GM23338 (cell line): ENCODE results near the gene RAD51B. TPM values are rescaled to one million over a fixed set of nuclear protein-coding genes. Genes with fewer than 3 reads are reported as not detected.
"Not testable (repeated sequence)": the region's sequence is repeated elsewhere in the genome, so short reads cannot be mapped to it uniquely, and the experiment has no call there.

Experiments used
- ATAC-seq: fragments of 200-7000 bp; cut with Tn5 transposase; 3 replicates; pipeline ENCODE4 v1.9.1; 2020
- DNase-seq: peaks from one replicate; pipeline ENCODE4 v3.0.0-alpha.2; 2015; ENCODE audit warnings: low spot score
- H2AFZ ChIP-seq: fragments of 200-600 bp; sonication (generic); 2 replicates; pipeline ENCODE4 v1.8.0; 2016; ENCODE audit warnings: antibody characterized with exemption, mild to moderate bottlenecking, moderate library complexity
- H3F3A ChIP-seq: fragments of 200-600 bp; sonication (generic); replicated peaks from 2 replicates; pipeline ENCODE4 v1.8.0; 2017; ENCODE audit warnings: antibody characterized with exemption, mixed run types, low read depth
- H3K27ac ChIP-seq: fragments of 200-600 bp; sonication (generic); 2 replicates; pipeline ENCODE4 v1.6.1; 2016; ENCODE audit warnings: low read depth
- H3K27me3 ChIP-seq: fragments of 200-600 bp; sonication (generic); 2 replicates; pipeline ENCODE4 v1.8.0; 2016; ENCODE audit warnings: mild to moderate bottlenecking, mixed run types, moderate library complexity; ENCODE audit not compliant: insufficient read depth
- H3K36me3 ChIP-seq: fragments of 200-600 bp; sonication (generic); 2 replicates; pipeline ENCODE4 v1.8.0; 2016; ENCODE audit warnings: mild to moderate bottlenecking; ENCODE audit not compliant: insufficient read depth
- H3K4me1 ChIP-seq: fragments of 200-600 bp; sonication (generic); 2 replicates; pipeline ENCODE4 v1.8.0; 2016; ENCODE audit warnings: mild to moderate bottlenecking, moderate library complexity; ENCODE audit not compliant: insufficient read depth
- H3K4me2 ChIP-seq: fragments of 200-600 bp; sonication (generic); 2 replicates; pipeline ENCODE4 v1.7.1; 2017; ENCODE audit warnings: mixed run types
- H3K4me3 ChIP-seq: fragments of 200-600 bp; sonication (generic); 2 replicates; pipeline ENCODE4 v1.6.1; 2016; ENCODE audit warnings: mixed run types
- H3K79me2 ChIP-seq: fragments of 200-600 bp; sonication (generic); replicated peaks from 2 replicates; pipeline ENCODE4 v1.8.0; 2017; ENCODE audit warnings: mild to moderate bottlenecking; ENCODE audit not compliant: insufficient read depth
- H3K9me2 ChIP-seq: fragments of 200-600 bp; sonication (generic); 2 replicates; pipeline ENCODE4 v1.8.0; 2017; ENCODE audit not compliant: insufficient read depth
- H4K20me1 ChIP-seq: fragments of 200-600 bp; sonication (generic); replicated peaks from 2 replicates; pipeline ENCODE4 v1.8.0; 2017; ENCODE audit warnings: mild to moderate bottlenecking; ENCODE audit not compliant: insufficient read depth
- H3K27ac Mint-ChIP-seq: 2 replicates; pipeline ENCODE4 v1.8.0; 2020; ENCODE audit warnings: inconsistent platforms, mild to moderate bottlenecking, moderate library complexity, mixed read lengths
- H3K27me3 Mint-ChIP-seq: 3 replicates; pipeline ENCODE4 v1.8.0; 2022; ENCODE audit warnings: low read depth, mild to moderate bottlenecking, moderate library complexity, mixed read lengths, inconsistent platforms; ENCODE audit not compliant: insufficient read depth, poor library complexity
- H3K36me3 Mint-ChIP-seq: 3 replicates; pipeline ENCODE4 v1.8.0; 2021; ENCODE audit warnings: low read depth, mild to moderate bottlenecking, inconsistent platforms, moderate library complexity, mixed read lengths
- H3K4me1 Mint-ChIP-seq: 3 replicates; pipeline ENCODE4 v1.8.0; 2020; ENCODE audit warnings: mild to moderate bottlenecking, inconsistent platforms, mixed read lengths
- H3K4me3 Mint-ChIP-seq: 3 replicates; pipeline ENCODE4 v1.8.0; 2021; ENCODE audit warnings: moderate library complexity, mild to moderate bottlenecking, inconsistent platforms, mixed read lengths
- H3K9me3 Mint-ChIP-seq: 3 replicates; pipeline ENCODE4 v1.8.0; 2020; ENCODE audit warnings: moderate library complexity, mild to moderate bottlenecking, inconsistent platforms, mixed read lengths
- CTCF ChIP-seq, 2 experiments: fragments of 200-600 bp in 1 of 2; sonication (generic) in 1 of 2; conservative IDR thresholded peaks; 2 replicates each; pipeline versions ENCODE4 v1.5.1 to v1.6.1; 2016 to 2017; ENCODE audit warnings: antibody characterized with exemption in 2 of 2, low read depth in 2 of 2, mild to moderate bottlenecking in 2 of 2, moderate library complexity in 1 of 2
- ETS1 ChIP-seq: IDR thresholded peaks from 2 replicates; pipeline ENCODE4 v1.6.1; 2016; ENCODE audit warnings: antibody characterized with exemption
- JUNB ChIP-seq: IDR thresholded peaks from one replicate; pipeline ENCODE4 v1.6.1; 2016; ENCODE audit warnings: antibody characterized with exemption; ENCODE audit not compliant: unreplicated experiment
- polyA plus RNA-seq: library from polyadenylated mRNA; unstranded; fragments of >200 nt; fragmentation: Nextera tagmentation; extraction: Ambion mirVana; gene quantifications from 2 replicates; pipeline ENCODE4 v1.2.1, GENCODE V29; 2016
- total RNA-seq: library from RNA; depleted of rRNA; stranded (reverse); fragments of >200 nt; shearing (Covaris generic); gene quantifications from 2 replicates; pipeline ENCODE4 v1.2.3, GENCODE V29; 2014

The RAD51B gene
- total and polyA plus RNA-seq, 2 experiments from 2014 or later = 15.7 to 29.1 TPM

GRCh38 chr14:68698773-68699172, 879.2 kb downstream of the RAD51B start:
- H3K9me2 ChIP-seq, ATAC-seq, H4K20me1 ChIP-seq, H3K4me1 Mint-ChIP-seq, H3K4me3 ChIP-seq, H3K36me3 ChIP-seq, H3F3A ChIP-seq, H3K4me3 Mint-ChIP-seq, H3K27me3 Mint-ChIP-seq, H3K4me2 ChIP-seq, H3K36me3 Mint-ChIP-seq, H2AFZ ChIP-seq, H3K27ac ChIP-seq, H3K4me1 ChIP-seq, DNase-seq, H3K79me2 ChIP-seq, H3K27ac Mint-ChIP-seq, H3K27me3 ChIP-seq: not testable (repeated sequence)
- peaks cover 19% of the 10 kb centered on the region for H3K9me3 Mint-ChIP-seq

DNA sequence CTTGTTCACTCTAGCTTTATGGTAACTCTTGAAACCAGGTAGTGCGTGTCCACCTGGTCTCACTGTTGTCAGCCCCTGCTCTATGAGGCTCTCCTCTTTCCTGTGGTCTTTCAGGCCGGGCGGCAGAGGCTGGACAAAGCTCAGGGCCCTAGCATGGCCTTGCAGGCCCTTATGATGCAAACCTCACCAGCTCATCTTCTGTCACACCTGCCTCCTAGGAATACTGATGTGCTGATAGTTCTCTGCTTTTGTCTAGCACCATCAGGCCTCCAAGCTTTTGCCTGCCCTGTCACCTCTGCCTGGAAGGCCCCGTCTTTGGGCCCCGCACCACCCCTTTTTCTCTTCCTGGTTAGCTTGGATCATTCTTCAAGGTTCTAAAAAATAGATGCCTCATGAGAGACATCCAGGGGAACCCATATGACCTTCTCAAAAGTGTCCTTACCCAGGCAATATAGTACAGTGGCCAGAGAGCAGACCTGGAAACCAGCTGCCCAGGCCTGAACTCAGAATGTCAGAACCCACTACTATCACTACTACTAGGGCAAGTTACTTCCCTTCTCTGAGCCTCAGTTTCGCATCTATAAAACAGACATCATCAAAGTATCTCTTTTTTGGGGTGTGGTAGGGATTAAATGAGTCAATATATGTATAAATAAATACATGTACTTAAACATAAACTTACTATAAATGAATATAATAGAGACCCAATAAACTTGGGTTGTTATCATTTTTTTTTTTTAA, 881.6 kb downstream of the RAD51B start:
- Histone ChIP-seq H3K36me3 (no peaks in the 10 kb centered on the region), H3K9me2 (0 out of 2 replicates have a peak, but pooled peaks cover 4% of the 10 kb centered on the region), H3K4me2 (no peak overlapping the region), H3F3A (no peaks in the 10 kb centered on the region), H3K4me3 (no peak overlapping the region), H3K27ac (no peak overlapping the region), H2AFZ (no peak overlapping the region), H3K4me1 (no peaks in the 10 kb centered on the region), H3K79me2 (no peaks in the 10 kb centered on the region), H3K27me3 (no peaks in the 10 kb centered on the region), H4K20me1 (no peaks in the 10 kb centered on the region)
- H3K27me3 Mint-ChIP-seq = peaks cover 2% of the 10 kb centered on the region
- H3K4me1 Mint-ChIP-seq = no peaks in the 10 kb centered on the region; the same call in 2 of the 3 replicates
- ATAC-seq (no peak), DNase-seq (no peak)
- H3K9me3 Mint-ChIP-seq = peaks cover 19% of the 10 kb centered on the region
- peaks cover 4% of the 10 kb centered on the region; the same call in 1 of the 3 replicates for H3K36me3 Mint-ChIP-seq
- H3K27ac Mint-ChIP-seq = no peak overlapping the region
- TF ChIP-seq CTCF (conservative IDR thresholded peaks at IDR 0.05; ENCODE audit: low read depth in 2 of 2) (no peak), JUNB (no peak)
- H3K4me3 Mint-ChIP-seq = no peak overlapping the region

- no peaks in the 10 kb centered on the region; the same call in 2 of the 3 replicates for H3K4me1 Mint-ChIP-seq
- H3K4me2 ChIP-seq = no peak overlapping the region
- H3K9me2 ChIP-seq = peaks cover 10% of the 10 kb centered on the region; the same call in 1 of the 2 replicates
- H3K27ac Mint-ChIP-seq = no peak overlapping the region
- H3K36me3 Mint-ChIP-seq = peaks cover 4% of the 10 kb centered on the region; the same call in 1 of the 3 replicates
- H3K79me2 ChIP-seq = no peaks in the 10 kb centered on the region
- no peak for TF ChIP-seq ETS1
- H3K4me3 Mint-ChIP-seq = no peak overlapping the region
- H3K4me3 ChIP-seq = no peak overlapping the region
- ATAC-seq (no peak), DNase-seq (no peak)
- peaks cover 19% of the 10 kb centered on the region for H3K9me3 Mint-ChIP-seq
- H2AFZ ChIP-seq = no peak overlapping the region
- H3K27me3 Mint-ChIP-seq = peaks cover 4% of the 10 kb centered on the region
- no peaks in the 10 kb centered on the region for H3F3A ChIP-seq
- H3K27ac ChIP-seq = no peak overlapping the region
- H3K4me1 ChIP-seq = no peaks in the 10 kb centered on the region
- H3K36me3 ChIP-seq = no peaks in the 10 kb centered on the region
- H4K20me1 ChIP-seq = no peaks in the 10 kb centered on the region
- no peaks in the 10 kb centered on the region for H3K27me3 ChIP-seq
Measured at GRCh38 chr14:68702135-68702534, 882.6 kb downstream of the RAD51B start.
